Keratinocyte (primary cell): ENCODE data around the gene ATP1A2. TPM values are rescaled to one million over a fixed set of nuclear protein-coding genes. Genes with fewer than 3 reads are reported as not detected.

ENCODE experiments used
- DNase-seq: peaks from one replicate; pipeline ENCODE4 v3.0.0-alpha.2; 2011; ENCODE audit warnings: low read depth, missing footprints, low spot score
- FAIRE-seq: peaks from 2 replicates; lab custom pipeline; 2011; peaks lifted over from hg19 to GRCh38; lab: Jason Lieb, UNC
- H2AFZ ChIP-seq: 2 replicates; pipeline ENCODE4 v1.6.0; 2012; ENCODE audit warnings: low read length, control low read depth, inconsistent platforms; ENCODE audit not compliant: control insufficient read depth
- H3K27ac ChIP-seq: 2 replicates; pipeline ENCODE4 v1.5.1; 2011; ENCODE audit warnings: low read length; ENCODE audit not compliant: control insufficient read depth, insufficient read depth
- H3K27me3 ChIP-seq: 3 replicates; pipeline ENCODE4 v1.6.0; 2011; ENCODE audit warnings: low read length; ENCODE audit not compliant: control insufficient read depth, insufficient read depth; ENCODE audit errors: extremely low read depth
- H3K36me3 ChIP-seq, 2 experiments: 2 replicates in 1 of 2; 3 replicates in 1 of 2; pipeline ENCODE4 v1.5.1; 2011; ENCODE audit warnings: low read length in 2 of 2, mild to moderate bottlenecking in 1 of 2; ENCODE audit not compliant: control insufficient read depth in 2 of 2, insufficient read depth in 2 of 2; ENCODE audit errors: extremely low read depth in 1 of 2
- H3K4me1 ChIP-seq: 3 replicates; pipeline ENCODE4 v1.5.1; 2011; ENCODE audit warnings: low read length; ENCODE audit not compliant: control insufficient read depth, insufficient read depth; ENCODE audit errors: extremely low read depth
- H3K4me2 ChIP-seq: 3 replicates; pipeline ENCODE4 v1.6.0; 2011; ENCODE audit warnings: low read depth, low read length; ENCODE audit not compliant: control insufficient read depth, insufficient read depth; ENCODE audit errors: extremely low read depth
- H3K4me3 ChIP-seq, 3 experiments: fragments of 200-600 bp in 1 of 3; sonication (generic) in 1 of 3; 2 replicates in 2 of 3; 3 replicates in 1 of 3; pipeline ENCODE4 v1.5.1; 2011 to 2016; ENCODE audit warnings: low read length in 3 of 3, mild to moderate bottlenecking in 3 of 3, control low read depth in 2 of 3, inconsistent platforms in 1 of 3, low read depth in 1 of 3, mixed read lengths in 1 of 3, mixed run types in 1 of 3, moderate library complexity in 1 of 3; ENCODE audit not compliant: control insufficient read depth in 2 of 3, insufficient read depth in 2 of 3; ENCODE audit errors: extremely low read depth in 1 of 3
- H3K79me2 ChIP-seq: 2 replicates; pipeline ENCODE4 v1.6.0; 2012; ENCODE audit warnings: low read length; ENCODE audit not compliant: control insufficient read depth, insufficient read depth
- H3K9ac ChIP-seq: 3 replicates; pipeline ENCODE4 v1.6.0; 2011; ENCODE audit warnings: low read length; ENCODE audit not compliant: control insufficient read depth, insufficient read depth; ENCODE audit errors: extremely low read depth
- H3K9me1 ChIP-seq: 3 replicates; pipeline ENCODE4 v1.6.0; 2011; ENCODE audit warnings: low read length; ENCODE audit not compliant: control insufficient read depth, insufficient read depth; ENCODE audit errors: extremely low read depth
- H3K9me3 ChIP-seq: 2 replicates; pipeline ENCODE4 v1.5.1; 2012; ENCODE audit warnings: low read depth, low read length; ENCODE audit not compliant: control insufficient read depth
- H4K20me1 ChIP-seq: 3 replicates; pipeline ENCODE4 v1.6.0; 2011; ENCODE audit warnings: low read length; ENCODE audit not compliant: control insufficient read depth, insufficient read depth; ENCODE audit errors: extremely low read depth
- EZH2 ChIP-seq: IDR thresholded peaks from one replicate; pipeline ENCODE4 v1.6.1; 2012; ENCODE audit warnings: inconsistent platforms, mild to moderate bottlenecking, low read length, moderate library complexity
- dilution Hi-C: fragments of 300-500 bp; cut with MboI; formaldehyde crosslinking; loops from one replicate; pipeline ENCODE4 v1.7.0; 2020; ENCODE audit warnings: low sequenced_read_pairs; ENCODE audit not compliant: extremely low pct_ligation_motif_present
- polyA plus RNA-seq, 5 experiments: library from polyadenylated mRNA; depleted of rRNA in 3 of 5; stranded (reverse) in 3 of 5; stranded (forward) in 1 of 5; unstranded in 1 of 5; fragments of >200 nt; gene quantifications; 1 replicate in 1 of 5; 2 replicates in 3 of 5; 3 replicates in 1 of 5; pipeline versions ENCODE4 v1.2.1 to v1.2.3, GENCODE V29; 2011 to 2012; ENCODE audit warnings: missing spikeins in 2 of 5, low read depth in 1 of 5, low replicate concordance in 1 of 5
- TF ChIP-seq, protein P1 (sequence below), 3 experiments: IDR thresholded peaks in 1 of 3; conservative IDR thresholded peaks in 1 of 3; optimal IDR thresholded peaks in 1 of 3; 2 replicates in 2 of 3; 3 replicates in 1 of 3; pipeline versions ENCODE3 to v1.5.1; 2011; ENCODE audit warnings: low read length in 3 of 3, mild to moderate bottlenecking in 3 of 3, moderate library complexity in 2 of 3, control low read depth in 1 of 3, inconsistent platforms in 1 of 3; ENCODE audit not compliant: insufficient read depth in 2 of 3; ENCODE audit errors: extremely low read depth in 1 of 3

The ATP1A2 gene
- polyA plus RNA-seq, 1 donor (not counting 4 experiments of a cell fraction or from before 2014, with no cell fraction given) = not detected

GRCh38 chr1:160078512-160079195 is 36.9 kb upstream of the ATP1A2 start:
- H2AFZ ChIP-seq = no peak overlapping the region
- no peak overlapping the region for H3K9ac ChIP-seq
- DNase-seq (no peak), FAIRE-seq (no peak)
- no peak overlapping the region for H3K4me2 ChIP-seq
- peaks cover 35% of the 10 kb centered on the region for H3K27me3 ChIP-seq
- no peaks in the 10 kb centered on the region for H3K9me1 ChIP-seq
- H3K79me2 ChIP-seq = no peaks in the 10 kb centered on the region
- TF ChIP-seq, protein P1, sequence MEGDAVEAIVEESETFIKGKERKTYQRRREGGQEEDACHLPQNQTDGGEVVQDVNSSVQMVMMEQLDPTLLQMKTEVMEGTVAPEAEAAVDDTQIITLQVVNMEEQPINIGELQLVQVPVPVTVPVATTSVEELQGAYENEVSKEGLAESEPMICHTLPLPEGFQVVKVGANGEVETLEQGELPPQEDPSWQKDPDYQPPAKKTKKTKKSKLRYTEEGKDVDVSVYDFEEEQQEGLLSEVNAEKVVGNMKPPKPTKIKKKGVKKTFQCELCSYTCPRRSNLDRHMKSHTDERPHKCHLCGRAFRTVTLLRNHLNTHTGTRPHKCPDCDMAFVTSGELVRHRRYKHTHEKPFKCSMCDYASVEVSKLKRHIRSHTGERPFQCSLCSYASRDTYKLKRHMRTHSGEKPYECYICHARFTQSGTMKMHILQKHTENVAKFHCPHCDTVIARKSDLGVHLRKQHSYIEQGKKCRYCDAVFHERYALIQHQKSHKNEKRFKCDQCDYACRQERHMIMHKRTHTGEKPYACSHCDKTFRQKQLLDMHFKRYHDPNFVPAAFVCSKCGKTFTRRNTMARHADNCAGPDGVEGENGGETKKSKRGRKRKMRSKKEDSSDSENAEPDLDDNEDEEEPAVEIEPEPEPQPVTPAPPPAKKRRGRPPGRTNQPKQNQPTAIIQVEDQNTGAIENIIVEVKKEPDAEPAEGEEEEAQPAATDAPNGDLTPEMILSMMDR (optimal IDR thresholded peaks at IDR 0.05 in 1 of 3, IDR thresholded peaks at IDR 0.05 in 1 of 3, conservative IDR thresholded peaks at IDR 0.05 in 1 of 3; ENCODE audit: extremely low read depth in 1 of 3, insufficient read depth in 2 of 3, low read length in 3 of 3) = peak; percentile 90 to 94 (median 92)
- peak; percentile 21 for TF ChIP-seq EZH2
- no peaks in the 10 kb centered on the region for H3K36me3 ChIP-seq
- no peaks in the 10 kb centered on the region for H4K20me1 ChIP-seq
- H3K4me1 ChIP-seq = peaks cover 2% of the 10 kb centered on the region
- no peak overlapping the region for H3K27ac ChIP-seq
- H3K4me3 ChIP-seq = no peak overlapping the region
- no peaks in the 10 kb centered on the region for H3K9me3 ChIP-seq
- dilution Hi-C loops = no loop called here

GRCh38 chr1:160079448-160079847 is 36.1 kb upstream of the ATP1A2 start:
- peaks cover 5% of the 10 kb centered on the region for H3K4me1 ChIP-seq
- H3K4me3 ChIP-seq = no peak overlapping the region
- H3K36me3 ChIP-seq = no peaks in the 10 kb centered on the region
- FAIRE-seq (no peak), DNase-seq (no peak)
- no peak overlapping the region for H2AFZ ChIP-seq
- H3K9ac ChIP-seq = no peak overlapping the region
- dilution Hi-C loops = no loop called here
- no peak overlapping the region for H3K27ac ChIP-seq
- H3K79me2 ChIP-seq = no peaks in the 10 kb centered on the region
- H3K9me3 ChIP-seq = no peaks in the 10 kb centered on the region
- H3K27me3 ChIP-seq = peaks cover 37% of the 10 kb centered on the region
- no peak overlapping the region for H3K4me2 ChIP-seq
- no peaks in the 10 kb centered on the region for H4K20me1 ChIP-seq
- TF ChIP-seq EZH2 = no peak
- TF ChIP-seq, protein P1 (optimal IDR thresholded peaks at IDR 0.05 in 1 of 3, IDR thresholded peaks at IDR 0.05 in 1 of 3, conservative IDR thresholded peaks at IDR 0.05 in 1 of 3; ENCODE audit: extremely low read depth in 1 of 3, insufficient read depth in 2 of 3, low read length in 3 of 3) = no peak
- H3K9me1 ChIP-seq = no peaks in the 10 kb centered on the region
